Measurements from ENCODE around the gene RGS19.

Gene RGS19

DNA sequence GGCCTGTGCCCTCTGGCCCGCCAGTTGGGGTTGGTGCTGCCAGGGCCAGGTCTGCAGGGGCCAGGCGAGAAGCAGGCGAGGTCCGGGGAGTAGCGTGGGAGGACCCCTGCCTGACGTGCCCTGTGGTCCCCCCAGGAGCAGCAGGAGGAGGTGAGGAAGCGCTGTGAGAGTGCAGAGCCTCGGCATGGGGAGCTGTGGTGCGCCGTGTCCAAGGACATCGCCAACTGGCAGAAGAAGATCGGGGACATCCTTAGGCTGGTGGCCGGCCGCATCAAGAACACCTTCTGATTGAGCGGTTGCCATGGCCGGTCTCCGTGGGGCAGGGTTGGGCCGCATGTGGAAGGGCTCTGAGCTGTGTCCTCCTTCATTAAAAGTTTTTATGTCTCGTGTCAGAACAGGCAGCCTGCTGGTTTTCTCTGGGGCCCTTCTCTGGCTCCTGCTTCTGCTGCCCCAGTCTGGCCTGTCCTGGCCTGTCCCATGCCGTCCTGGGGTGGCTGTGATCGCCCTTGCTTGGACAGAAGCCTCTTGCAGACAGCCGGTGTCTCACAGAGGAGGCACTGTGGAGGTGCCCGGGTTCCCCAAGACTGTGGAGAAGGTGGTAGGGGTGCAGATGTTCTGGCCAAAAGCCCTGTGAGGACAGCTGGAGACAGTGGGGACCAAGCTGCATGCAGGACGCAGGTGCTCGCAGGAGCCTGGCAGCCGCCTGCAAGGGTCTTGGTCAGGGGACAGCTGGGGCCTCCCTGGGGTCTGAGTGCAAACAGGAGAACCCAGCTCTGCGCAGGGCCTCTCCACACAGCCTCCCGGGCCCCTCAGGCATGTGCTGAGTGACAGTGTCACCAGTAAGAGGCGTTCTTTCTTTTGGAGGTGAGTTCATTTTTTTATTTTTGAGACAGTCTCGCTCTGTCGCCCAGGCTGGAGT lies 46.4 kb downstream of the RGS19 start:
- no peak for FAIRE-seq

DNA sequence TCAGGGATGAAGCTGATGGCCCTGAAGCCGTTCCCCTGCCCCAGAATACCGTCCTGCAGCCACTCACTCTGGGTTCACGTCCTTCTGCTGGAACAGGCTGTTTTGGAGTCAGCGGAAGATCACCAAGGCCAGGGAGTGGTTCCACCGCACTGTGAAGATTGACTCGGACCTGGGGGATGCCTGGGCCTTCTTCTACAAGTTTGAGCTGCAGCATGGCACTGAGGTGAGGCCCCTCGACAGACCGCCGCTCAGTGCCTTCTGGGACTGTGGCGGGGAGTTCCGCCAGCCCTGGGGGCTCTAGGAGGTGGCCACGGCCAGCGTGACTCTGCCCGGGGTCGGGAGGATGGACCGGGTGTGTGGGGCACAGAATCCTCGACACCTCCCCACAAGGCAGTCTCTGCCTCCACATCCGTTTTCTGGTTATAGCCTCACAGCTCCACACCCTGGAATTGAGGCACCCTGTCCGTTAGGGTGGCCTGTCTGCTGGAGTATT lies 47.5 kb downstream of the RGS19 start:
- FAIRE-seq: no peak

DNA sequence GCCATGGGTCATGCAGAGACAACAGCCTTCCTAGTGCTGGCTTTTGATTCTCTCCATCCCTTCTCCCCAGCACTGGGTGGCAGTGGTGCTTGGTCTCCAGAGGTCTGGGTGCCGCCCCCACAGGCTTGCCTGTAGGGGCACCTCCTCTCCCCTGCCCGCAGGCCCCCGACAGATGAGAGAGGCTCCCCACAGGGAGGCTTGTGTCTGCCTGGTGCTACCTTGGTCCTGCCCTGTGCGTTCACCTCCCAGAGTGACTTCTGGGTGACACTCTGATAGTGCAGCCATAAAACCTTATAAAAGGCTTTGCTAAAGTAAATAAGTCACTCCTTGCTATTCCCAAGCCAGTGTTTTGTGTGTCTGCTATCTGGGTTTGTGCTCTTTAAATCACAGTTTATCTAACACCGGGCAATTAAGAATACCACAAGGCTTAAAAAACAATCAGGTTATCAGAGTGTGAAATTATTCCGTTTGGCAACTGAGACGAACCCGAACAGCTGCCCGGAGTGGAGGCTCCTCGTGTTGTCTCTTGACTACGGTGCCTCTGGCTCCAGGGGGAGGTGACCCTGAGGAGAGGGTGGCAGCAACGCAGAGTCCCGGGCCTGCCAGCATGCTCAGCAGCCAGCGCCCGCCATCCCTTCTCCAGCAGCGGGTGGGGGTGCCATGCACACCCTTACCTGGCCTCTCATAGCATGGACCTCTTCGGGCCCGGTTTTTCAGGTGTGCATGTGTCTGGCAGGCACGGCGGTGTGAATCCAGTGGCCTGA lies 48.8 kb downstream of the RGS19 start:
- no peak for FAIRE-seq

DNA sequence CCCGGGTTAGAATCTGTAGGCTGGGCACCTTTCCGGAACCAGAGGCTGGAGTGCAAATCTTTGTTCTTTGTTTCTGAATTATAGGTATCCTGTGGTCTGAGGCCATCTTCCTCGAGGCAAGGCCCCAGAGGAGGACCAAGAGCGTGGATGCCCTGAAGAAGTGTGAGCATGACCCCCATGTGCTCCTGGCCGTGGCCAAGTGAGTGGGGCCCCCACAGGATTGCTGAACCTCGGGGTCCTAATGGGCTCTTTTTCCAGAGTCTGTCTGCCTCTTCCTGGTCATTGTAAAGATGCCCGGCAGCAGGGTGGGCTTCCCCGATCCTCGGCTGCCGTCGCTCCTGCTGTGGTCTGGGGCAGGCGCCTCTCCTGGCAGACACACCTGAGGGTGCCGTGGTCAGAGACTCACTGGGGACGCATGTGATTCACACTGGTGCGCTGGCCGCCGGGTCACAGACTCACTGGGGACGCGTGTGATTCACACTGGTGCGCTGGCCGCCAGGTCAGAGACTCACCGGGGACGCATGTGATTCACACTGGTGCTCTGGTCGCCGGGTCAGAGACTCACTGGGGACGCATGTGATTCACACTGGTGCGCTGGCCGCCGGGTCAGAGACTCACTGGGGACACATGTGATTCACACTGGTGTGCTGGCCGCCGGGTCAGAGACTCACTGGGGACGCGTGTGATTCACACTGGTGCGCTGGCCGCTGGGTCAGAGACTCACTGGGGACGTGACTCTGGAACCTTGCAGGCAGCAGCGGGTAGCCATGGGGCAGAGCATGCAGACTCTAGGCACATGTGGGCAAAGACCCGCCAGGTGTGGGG lies 49.8 kb downstream of the RGS19 start:
- FAIRE-seq: no peak

DNA sequence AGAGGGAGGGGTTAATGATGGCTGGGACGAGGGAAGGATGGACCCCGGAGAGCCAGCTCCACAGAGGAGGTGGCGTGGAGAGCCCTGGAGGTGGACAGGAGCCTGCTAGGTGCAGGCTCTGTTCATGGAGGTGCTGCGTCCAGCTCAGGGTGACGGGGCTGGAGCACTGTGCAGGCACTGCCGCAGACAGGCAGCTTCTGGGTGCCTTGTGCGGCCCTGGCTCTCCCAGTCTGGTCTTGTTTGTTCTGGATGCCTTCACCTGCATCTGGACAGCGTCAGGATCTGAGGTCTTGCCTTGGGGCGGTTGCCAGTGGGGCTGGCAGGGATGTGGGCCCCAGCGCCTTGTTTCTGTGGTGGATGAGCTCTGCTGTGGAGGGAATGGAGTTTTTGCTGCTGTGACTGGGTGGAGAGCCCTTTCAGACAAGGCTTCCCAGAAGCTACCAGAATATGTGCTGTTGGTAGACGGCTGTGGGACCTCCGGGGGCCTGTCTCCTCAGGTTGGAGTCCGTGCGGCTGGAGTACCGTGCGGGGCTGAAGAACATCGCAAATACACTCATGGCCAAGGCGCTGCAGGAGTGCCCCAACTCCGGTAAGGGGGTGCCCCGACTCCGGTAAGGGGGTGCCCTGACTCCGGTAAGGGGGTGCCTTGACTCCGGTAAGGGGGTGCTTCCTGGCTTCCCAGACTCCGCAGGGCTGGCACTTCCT lies 51.2 kb downstream of the RGS19 start:
- FAIRE-seq: no peak

DNA sequence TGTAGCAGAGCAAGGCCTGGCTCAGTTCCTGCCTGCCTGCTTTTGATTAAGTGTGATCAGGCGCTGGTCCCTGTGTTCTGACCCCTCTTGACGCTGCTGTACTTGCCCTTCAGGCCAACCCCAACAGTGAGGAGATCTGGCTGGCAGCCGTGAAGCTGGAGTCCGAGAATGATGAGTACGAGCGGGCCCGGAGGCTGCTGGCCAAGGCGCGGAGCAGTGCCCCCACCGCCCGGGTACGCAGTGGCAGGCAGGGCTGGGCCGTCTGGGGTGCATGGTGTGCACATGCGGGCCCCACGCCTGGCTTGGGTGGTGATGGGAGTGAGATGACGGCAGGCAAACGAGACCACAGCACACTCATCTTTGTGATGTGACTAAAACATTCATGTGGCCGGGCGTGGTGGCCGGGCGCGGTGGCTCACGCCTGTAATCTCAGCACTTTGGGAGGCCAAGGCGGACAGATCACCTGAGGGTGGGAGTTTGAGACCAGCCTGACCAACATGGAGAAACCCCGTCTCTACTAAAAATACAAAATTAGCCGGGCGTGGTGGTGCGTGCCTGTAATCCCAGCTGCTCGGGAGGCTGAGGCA lies 53.4 kb downstream of the RGS19 start:
- FAIRE-seq: no peak

DNA sequence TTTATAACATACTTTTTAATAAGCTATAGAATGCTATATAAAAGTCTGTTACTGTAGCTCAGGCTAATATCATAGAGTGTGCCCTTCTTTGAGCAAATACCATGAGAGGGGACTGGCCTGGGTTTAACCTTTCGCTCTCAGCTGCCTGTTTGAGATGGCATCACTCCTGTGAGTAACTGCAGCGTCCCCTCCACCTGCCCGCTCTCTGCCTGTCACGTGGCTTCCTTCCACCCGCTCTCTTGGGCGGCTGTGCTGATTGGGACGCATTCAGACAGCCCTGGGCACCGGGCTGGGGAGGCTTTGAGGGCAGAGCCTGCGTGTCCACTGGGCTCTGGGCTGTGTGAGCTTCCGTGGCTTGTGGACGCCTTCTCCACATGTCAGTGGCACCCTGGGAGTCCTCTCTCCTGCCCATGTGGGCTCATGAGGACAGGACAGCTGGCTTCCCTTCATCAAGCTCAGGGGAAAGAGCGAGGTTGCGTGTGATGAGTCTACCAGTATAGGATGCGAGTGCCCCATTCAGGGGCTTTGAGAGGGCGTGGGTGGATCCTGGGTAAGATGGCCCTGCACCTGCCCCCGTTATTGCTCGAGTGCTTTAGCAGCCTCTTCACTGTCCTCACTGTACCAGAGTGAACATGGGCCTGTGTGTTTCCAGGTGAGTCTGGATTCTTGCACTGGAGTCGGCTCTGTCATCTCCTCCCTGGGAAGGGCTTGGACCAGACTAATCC lies 54.1 kb downstream of the RGS19 start:
- FAIRE-seq: no peak

DNA sequence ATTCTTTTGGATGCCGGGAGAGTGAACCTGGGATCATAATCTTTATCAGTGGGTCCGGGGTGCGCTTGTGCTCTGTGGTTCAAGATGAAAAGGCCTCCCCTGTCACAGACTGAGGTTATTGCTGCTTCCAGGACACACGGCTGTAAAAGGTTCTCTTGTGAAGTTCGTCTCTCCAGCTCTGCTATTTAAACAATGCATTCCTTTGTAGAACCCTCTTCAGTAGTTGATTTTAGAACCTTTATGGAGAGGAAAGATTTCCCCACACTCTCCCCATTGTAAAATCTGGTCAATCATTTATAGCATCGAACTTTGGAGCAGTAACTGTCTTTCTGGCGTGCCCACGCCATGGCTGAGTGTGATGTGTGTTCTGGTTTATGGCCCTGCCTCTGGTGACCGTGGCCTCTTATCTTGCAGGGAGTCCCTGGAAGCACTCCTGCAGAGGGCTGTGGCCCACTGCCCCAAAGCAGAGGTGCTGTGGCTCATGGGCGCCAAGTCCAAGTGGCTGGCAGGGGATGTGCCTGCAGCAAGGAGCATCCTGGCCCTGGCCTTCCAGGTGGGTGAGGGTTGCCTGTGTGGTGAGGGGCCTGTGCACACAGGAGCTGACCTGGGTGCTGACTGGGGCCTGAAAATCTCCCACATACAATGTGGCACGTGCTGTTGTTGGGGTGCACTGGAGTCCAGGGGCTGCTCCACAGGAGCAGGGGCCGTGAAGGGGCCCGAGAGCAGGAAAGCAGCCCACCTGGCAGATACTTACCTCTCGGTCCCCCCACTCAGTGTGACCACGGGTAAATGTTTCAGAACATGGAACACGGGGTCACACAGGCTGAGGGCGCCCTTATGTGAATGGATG lies 55.0 kb downstream of the RGS19 start:
- no peak for FAIRE-seq

DNA sequence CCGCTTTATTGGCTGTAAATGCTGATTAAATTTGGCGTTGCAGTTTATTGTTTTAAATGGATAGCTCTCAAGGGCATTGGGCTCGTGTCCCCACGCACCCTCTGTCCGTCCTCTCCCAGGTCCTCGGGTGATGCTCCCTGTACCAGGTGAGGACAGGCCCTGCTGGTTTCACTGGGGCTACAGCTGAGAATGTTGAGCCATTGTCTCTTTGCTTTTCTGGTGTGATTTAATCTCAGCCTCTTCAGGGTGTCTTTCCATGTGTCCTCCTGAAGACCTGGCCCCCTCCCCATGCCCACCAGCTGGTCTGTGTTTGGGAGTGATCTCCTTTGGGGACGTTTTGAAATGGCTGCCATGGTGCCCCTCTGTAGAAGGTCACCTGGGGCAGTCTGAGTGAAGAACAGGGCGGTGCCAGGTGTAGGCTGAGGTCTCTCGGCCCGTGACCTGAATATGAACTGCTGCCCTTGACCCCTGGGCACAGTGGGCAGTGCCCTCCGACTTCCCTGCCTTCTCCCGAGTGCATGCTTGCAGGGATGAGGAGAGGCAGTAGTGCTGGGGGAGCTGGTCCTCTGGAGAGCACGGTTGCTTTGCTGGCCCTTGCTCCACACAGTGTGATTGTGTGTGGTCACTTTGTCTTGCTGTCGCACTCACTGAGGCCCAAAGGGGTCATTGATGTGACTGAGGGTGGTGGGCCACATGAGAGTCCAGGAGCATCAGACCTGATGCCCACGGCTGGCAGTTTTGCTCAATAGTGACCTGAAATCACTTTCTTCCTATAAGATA lies 55.8 kb downstream of the RGS19 start:
- no peak for FAIRE-seq

Measured in colon (tissue), 2 donors.